Epithelial cell of prostate (primary cell): ENCODE measurements around the gene SLC16A11.
"Not testable (repeated sequence)": the region's sequence is repeated elsewhere in the genome, so short reads cannot be mapped to it uniquely, and the experiment has no call there.

Source experiments
- DNase-seq: peaks from one replicate; pipeline ENCODE4 v3.0.0-alpha.2; 2011; ENCODE audit warnings: low read depth, low spot score
- H3K27ac ChIP-seq: fragments of 450-650 bp; 2 replicates; pipeline ENCODE4 v1.5.1; 2017; ENCODE audit warnings: mild to moderate bottlenecking

SLC16A11 gene

GRCh38 chr17:7060165-7060891 lies 16.4 kb upstream of the SLC16A11 start:
- DNase-seq: peak; percentile 92
- H3K27ac ChIP-seq: peak overlapping the region; percentile 73

DNA sequence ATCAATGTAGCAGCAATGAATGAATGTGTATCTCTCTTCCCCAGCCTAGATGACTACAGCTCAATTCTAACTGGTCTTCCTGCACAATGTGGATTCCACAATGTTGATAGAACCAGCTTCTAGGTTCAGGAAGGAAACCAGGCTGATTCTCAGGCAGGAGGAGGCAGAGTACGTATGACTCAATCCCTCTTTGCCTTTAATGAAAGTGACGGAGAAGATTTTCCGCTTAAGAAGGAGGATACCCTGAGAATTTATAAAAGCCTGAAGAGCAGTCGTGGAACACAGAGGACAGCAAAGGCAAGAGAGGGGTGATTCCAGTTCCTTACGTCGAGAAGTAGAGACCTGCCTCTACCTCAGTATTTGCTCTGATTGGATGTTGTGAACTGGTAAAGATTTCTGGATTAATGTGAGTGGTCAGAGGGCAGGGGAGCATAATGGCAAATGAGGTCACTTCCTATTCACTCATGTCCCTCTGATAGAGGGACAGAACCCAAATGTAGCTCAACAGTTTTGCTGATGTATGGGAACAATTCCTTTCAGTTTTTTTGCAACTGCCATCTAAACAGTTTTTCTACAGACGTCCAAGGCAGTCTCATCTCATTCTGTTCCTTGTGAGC lies 15.0 kb upstream of the SLC16A11 start:
- DNase-seq: peak; percentile 40
- peak overlapping the region; percentile 10 for H3K27ac ChIP-seq

GRCh38 chr17:7056386-7056785 lies 12.5 kb upstream of the SLC16A11 start:
- H3K27ac ChIP-seq: no peak overlapping the region
- peak; percentile 48 for DNase-seq

DNA sequence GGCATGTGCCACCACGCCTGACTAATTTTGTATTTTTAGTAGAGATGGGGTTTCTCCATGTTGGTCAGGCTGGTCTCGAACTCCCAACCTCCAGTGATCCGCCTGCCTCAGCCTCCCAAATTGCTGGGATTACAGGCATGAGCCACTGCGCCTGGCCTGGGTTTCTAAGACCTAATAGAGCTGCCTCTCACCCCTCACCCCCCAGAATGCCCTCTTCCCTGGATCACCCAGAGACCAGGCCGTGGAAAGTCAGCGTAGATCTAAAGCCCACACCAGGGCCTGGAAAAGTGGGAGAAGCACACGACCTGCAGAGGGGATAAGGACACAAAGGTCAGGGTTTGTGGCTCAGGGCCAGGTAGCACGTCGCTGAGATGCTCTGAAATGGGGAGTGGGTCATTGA lies 6.7 kb upstream of the SLC16A11 start:
- H3K27ac ChIP-seq, DNase-seq: not testable (repeated sequence)

- no peak for DNase-seq
- no peak overlapping the region for H3K27ac ChIP-seq
Measured at GRCh38 chr17:7048968-7049367, 5.1 kb upstream of the SLC16A11 start.

- H3K27ac ChIP-seq: no peak overlapping the region
- DNase-seq: no peak
Measured at GRCh38 chr17:7047566-7047965, 3.7 kb upstream of the SLC16A11 start.

DNA sequence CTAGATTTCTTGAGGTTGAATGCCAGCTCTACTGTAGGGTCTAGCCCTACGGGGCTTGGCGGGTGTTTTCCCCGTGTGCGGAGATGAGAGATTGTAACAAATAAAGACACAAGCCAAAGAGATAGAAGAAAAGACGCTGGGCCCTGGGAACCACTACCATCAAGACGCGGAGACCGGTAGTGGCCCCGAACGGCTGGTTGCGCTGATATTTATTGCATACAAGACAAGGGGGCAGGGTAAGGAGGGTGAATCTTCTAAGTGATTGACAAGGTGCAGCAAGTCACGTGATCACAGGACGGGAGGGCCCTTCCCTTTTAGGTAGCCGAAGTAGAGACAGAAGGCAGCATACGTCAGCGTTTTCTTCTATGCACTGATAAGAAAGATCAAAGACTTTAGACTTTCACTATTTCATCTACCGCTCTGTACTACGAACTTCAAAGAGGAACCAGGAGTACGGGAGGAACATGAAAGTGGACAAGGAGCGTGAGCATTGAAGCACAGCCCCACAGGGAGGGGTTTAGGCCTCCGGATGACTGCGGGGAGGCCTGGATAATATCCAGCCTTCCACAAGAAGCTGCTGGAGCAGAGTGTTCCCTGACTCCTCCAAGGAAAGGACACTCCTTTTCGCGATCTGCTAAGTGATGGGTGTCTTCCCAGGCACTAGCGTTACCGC lies 3.0 kb upstream of the SLC16A11 start:
- peak overlapping the region; percentile 83 for H3K27ac ChIP-seq
- DNase-seq: not testable (repeated sequence)

GRCh38 chr17:7046127-7046724 lies 2.3 kb upstream of the SLC16A11 start:
- peak overlapping the region; percentile 83 for H3K27ac ChIP-seq
- peak; percentile 82 for DNase-seq

- DNase-seq: no peak
- H3K27ac ChIP-seq: peak overlapping the region; percentile 83
Measured at GRCh38 chr17:7045492-7046126, 1.7 kb upstream of the SLC16A11 start.

GRCh38 chr17:7043182-7043496 lies 753 bp downstream of the SLC16A11 start:
- H3K27ac ChIP-seq: no peak overlapping the region
- DNase-seq: no peak

GRCh38 chr17:7042501-7043181 lies 1.3 kb downstream of the SLC16A11 start:
- no peak overlapping the region for H3K27ac ChIP-seq
- no peak for DNase-seq

GRCh38 chr17:7041607-7042500 lies 2.0 kb downstream of the SLC16A11 start:
- no peak overlapping the region for H3K27ac ChIP-seq
- no peak for DNase-seq

GRCh38 chr17:7039832-7040231 lies 4.1 kb downstream of the SLC16A11 start:
- DNase-seq: no peak

GRCh38 chr17:7038025-7038862 lies 5.6 kb downstream of the SLC16A11 start:
- no peak for DNase-seq
- H3K27ac ChIP-seq: no peak overlapping the region

More at GRCh38 chr17:7039832-7040231, 4.1 kb downstream of the SLC16A11 start:
- H3K27ac ChIP-seq: no peak overlapping the region

- peak; percentile 94 for DNase-seq
- H3K27ac ChIP-seq: peak within 1 kb of the TSS; percentile 89
Measured at GRCh38 chr17:7035591-7036368, 8.1 kb downstream of the SLC16A11 start, which contains the start of gene SLC16A13. Gene SLC16A13 (plus strand): TSS chr17:7036015. CDS start chr17:7036383, 368 bp downstream.

GRCh38 chr17:7034955-7035590 lies 8.8 kb downstream of the SLC16A11 start:
- peak overlapping the region; percentile 89 for H3K27ac ChIP-seq
- DNase-seq: no peak

DNA sequence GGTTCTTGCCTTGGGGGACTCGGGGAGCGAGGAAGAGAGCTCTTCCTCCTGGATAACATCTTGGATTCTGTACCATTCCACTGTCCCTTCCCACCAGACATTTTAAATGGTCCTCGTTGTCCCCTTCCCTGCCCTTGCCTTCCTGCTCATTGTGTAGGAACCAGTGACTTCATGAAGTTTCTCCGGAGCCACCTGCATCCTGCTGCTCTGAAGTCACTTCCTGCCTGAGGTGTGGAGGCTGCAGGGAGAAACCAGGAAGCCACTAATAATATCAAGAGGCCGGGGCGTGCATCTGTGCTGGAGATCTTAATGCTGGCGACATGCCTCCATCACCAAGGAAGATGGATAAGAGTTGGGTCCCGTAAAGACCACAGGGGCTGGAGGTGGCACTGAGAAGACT lies 14.2 kb downstream of the SLC16A11 start:
- H3K27ac ChIP-seq: no peak overlapping the region
- no peak for DNase-seq
